HT-29 (cell line): Measurements from ENCODE around the gene BCL2. TPM values are rescaled to one million over a fixed set of nuclear protein-coding genes. Genes with fewer than 3 reads are reported as not detected.
"Not testable (repeated sequence)": the region's sequence is repeated elsewhere in the genome, so short reads cannot be mapped to it uniquely, and the experiment has no call there.

ENCODE experiments used
- DNase-seq: peaks from one replicate; pipeline ENCODE4 v3.0.0-alpha.2; 2015; ENCODE audit warnings: low spot score
- total RNA-seq: library from RNA; depleted of rRNA; stranded (reverse); fragments of >200 nt; shearing (Covaris generic); gene quantifications from 2 replicates; pipeline ENCODE4 v1.2.3, GENCODE V29; 2014

BCL2 gene
- total RNA-seq, 1 experiment from 2014 or later, result 0.36 TPM

DNA sequence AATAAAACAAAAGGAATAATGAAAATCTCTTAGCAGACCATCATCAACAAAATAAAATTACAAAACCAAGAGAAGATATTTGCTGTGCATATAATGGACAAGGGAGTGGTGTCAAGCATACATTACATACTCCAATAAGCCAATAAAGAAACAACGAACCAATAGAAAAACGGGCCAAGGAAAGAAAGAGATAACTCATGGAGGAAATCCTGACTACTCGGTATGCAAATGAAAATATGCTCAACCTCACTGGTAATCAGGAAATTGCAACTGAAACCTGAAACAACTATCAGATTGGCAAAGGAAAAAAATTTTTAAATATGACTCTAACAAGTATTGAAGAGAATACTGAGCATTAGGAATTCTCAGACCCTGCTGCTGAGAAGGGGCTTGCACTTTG, 84.7 kb downstream of the BCL2 start:
- no peak for DNase-seq

GRCh38 chr18:63234432-63234831, 85.1 kb downstream of the BCL2 start:
- DNase-seq, result no peak

- DNase-seq, result no peak
These were observed 86.2 kb downstream of the BCL2 start for GRCh38 chr18:63233334-63233733.

- no peak for DNase-seq
These were observed 86.7 kb downstream of the BCL2 start for GRCh38 chr18:63232826-63233225.

- no peak for DNase-seq
These were observed 89.6 kb downstream of the BCL2 start for GRCh38 chr18:63229971-63230370.

DNA sequence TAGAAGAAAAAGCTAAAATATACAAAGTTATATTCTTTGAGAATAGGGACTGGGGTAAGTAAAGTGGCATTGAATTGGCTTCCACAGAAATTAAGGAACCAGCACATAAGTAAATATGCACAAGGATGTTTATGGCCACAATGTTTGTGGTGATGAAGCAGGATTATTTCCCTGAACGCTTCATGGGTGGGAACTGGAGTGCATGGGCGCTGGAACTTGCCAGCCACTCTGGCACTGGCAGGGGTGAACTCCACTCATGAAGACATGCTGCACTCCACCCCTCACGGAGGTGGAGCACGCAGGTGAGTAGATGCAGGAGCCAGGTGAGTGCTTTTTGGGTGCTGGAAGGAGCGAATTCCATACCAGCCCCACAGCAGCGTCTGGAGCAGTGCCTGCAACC, 94.1 kb downstream of the BCL2 start:
- DNase-seq, result no peak

DNA sequence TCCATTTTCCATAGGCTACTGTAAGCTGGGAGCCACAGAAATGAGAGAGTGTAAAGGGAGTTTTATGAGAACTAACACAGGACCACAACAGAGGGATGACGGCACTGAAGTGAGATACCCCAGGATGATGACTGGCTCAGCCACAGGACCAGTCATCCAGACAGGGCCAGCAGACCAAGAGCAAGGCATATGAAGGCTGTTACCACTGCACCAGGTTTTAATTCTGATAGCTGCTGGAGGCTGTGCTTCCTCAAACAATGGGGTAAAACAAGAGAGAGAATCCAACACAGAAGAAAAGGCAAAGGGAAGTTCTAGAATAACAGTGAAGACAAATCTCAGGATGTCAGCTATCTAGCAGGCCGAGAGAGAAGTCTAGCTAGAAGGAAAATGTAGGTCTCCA, 94.9 kb downstream of the BCL2 start:
- DNase-seq, result no peak

DNA sequence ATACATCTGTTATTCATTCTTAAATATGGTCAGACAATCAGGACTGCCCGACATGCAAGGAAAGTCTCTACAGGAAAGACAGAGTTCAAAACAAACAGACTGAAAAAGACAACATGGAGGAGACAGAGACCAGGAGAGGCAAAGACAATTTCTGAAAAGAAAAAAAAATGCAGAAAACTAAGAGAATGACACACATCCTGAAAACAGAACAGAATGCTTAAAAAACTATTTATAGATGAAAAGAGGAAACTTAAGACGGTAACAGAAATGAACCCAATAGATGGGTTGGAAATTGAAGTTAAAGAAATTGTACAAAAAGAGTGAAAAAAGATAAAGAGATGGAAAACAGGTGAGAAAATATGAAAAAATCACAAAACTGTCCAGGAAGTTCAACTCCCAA, 95.7 kb downstream of the BCL2 start:
- no peak for DNase-seq

- no peak for DNase-seq
These were observed 98.7 kb downstream of the BCL2 start for GRCh38 chr18:63220903-63221302.

DNA sequence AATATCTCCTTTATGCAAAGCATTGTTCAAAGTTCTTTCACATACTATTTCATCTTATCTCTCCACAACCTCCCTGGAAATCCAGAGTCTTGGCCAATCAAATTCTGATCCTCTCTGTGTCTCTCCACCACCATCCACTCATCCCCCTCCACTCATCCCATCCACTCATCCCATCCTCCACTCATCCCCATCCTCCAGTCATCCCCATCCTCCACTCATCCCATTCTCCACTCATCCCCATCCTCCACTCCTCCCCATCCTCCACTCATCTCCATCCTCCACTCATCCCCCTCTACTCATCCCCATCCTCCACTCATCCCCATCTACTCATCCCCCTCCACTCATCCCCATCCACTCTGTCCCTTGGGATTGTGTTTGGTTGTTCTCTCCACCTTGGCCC, 101.1 kb downstream of the BCL2 start:
- no peak for DNase-seq

GRCh38 chr18:63216516-63217311, 102.9 kb downstream of the BCL2 start:
- no peak for DNase-seq

GRCh38 chr18:63213936-63214671, 105.5 kb downstream of the BCL2 start:
- DNase-seq, result no peak

DNA sequence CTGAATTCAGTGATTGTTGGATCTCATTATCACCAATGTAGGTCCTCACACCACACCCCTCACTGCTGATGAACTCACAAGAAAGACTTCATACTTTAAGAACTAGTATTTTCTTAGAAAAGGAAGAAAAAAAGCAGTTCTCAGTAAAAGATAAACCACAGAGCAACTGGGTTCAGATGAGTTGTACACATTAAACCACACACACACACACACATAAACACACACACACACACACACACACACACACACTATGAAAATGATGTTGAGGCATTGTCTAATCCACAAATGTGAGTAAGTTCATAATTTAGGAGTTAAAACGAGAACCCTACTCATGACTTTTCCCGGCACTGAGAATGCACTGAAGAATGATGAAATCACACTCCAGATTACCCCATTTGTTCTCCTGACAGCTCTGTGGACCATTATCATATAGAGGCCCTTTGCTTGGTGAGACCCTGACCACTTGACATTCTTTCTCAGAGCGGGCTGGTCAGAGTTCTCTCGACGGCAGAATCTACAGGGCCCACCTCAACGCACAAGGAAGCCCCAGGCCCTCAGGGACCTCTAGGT, 106.2 kb downstream of the BCL2 start:
- DNase-seq, result no peak

GRCh38 chr18:63210521-63210920, 109.0 kb downstream of the BCL2 start:
- no peak for DNase-seq

DNA sequence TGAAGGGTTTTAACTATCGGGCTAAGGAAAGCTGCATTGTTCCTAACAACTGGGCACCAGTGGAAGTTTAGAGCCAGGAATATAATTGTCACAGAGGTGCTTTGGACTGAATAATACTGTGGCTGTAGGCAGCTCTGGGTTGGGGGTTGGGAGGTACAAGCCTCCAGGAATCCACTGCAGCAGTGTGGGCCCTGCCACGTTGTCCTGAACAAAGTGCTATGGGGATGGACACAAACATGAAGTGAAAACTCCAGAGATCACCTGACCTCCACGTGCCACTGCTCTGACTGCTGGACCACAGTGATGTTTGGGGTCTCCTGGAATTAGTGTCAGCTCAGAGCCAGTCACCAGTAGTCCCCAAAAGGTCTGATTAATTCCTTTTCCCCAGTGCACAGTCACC, 110.9 kb downstream of the BCL2 start:
- DNase-seq, result no peak

- no peak for DNase-seq
These were observed 111.7 kb downstream of the BCL2 start for GRCh38 chr18:63207835-63208234.

DNA sequence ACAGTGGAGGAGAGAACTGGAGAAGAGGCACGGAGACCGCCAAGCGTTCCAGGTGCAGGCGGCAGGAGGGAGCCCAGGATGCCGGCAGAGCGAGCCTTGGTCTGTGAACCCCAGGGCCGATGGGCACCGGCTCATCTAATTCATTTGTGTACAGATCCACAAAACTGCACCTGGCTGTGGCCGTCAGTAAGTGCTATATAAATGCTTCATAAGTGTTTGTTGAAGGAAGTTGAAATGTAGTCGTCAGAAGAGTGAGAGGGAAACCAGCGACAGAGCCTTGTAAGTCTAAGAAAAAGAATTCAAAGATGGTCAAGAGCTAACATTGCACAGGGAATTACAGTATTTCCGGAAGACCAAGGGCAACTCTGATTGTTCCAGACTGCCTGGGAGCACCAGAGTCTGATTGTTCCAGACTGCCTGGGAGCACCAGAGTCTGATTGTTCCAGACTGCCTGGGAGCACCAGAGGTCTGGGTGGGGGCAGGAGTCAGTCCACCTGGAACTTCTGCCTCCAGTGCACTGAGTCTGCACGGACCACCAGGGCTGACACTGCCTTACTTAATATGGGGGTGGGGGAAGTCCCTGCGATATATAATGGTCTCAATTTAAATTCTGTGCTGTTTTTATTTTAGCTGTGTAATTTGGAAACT, 112.3 kb downstream of the BCL2 start:
- no peak for DNase-seq

GRCh38 chr18:63206433-63207142, 113.0 kb downstream of the BCL2 start:
- DNase-seq, result no peak

- DNase-seq, result no peak
These were observed 113.7 kb downstream of the BCL2 start for GRCh38 chr18:63205791-63206252.

- DNase-seq, result no peak
These were observed 116.1 kb downstream of the BCL2 start for GRCh38 chr18:63203497-63203896.

DNA sequence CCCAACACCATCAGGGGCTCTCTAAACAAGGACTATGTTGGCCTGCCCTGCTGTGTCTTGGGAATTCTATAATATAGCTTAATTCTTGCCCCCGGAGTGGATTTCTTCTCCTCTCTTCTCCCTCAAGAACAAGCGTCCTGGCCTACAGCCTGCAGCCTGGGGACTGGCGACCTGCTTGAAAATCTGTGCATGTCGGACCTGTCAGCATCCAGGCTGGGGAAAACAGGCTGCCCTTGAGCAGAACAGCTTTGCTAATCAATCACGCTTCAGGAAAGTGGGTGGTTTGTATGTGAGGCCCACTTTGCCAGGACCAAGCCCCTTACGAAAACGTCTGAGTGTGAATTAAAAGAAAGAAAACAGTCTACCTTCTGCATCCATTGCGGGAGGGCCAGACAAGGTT, 116.7 kb downstream of the BCL2 start:
- DNase-seq, result no peak

DNA sequence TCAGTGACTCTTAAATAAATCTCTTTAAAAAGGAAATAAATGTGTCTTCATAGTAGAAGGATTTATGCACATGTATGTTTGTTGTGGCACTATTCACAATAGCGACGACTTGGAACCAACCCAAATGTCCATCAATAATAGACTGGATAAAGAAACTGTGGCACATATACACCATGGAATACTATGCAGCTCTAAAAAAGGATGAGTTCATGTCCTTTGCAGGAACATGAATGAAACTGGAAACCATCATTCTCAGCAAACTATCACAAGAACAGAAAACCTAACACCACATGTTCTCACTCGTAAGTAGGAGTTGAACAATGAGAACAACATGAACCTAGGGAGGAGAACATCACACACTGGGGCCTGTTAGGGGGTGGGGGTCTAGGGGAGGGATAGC, 118.1 kb downstream of the BCL2 start:
- DNase-seq, result not testable (repeated sequence)
